SK-N-SH treated with all-trans-retinoic acid at 6 μM for 48 hours (cell line): ENCODE measurements around the gene ZSCAN10.
"Not testable (repeated sequence)": the region's sequence is repeated elsewhere in the genome, so short reads cannot be mapped to it uniquely, and the experiment has no call there.

Experiments
- ATAC-seq: fragments of 200-7000 bp; cut with Tn5 transposase; 3 replicates; pipeline ENCODE4 v1.9.1; 2020; ENCODE audit warnings: mild to moderate bottlenecking, moderate library complexity
- ARNTL ChIP-seq: fragments of 450-650 bp; formaldehyde crosslinking; IDR thresholded peaks from 2 replicates; pipeline ENCODE4 v1.5.0; 2020; ENCODE audit warnings: low read depth, mild to moderate bottlenecking, moderate library complexity, borderline replicate concordance
- CSDC2 ChIP-seq: fragments of 250-450 bp; sonication (Bioruptor Pico); IDR thresholded peaks from 2 replicates; pipeline ENCODE4 v1.5.0; 2020; ENCODE audit warnings: mild to moderate bottlenecking, moderate library complexity
- ESRRG ChIP-seq: fragments of 250-450 bp; sonication (Bioruptor Pico); IDR thresholded peaks from 2 replicates; pipeline ENCODE4 v1.6.1; 2021; ENCODE audit warnings: mild to moderate bottlenecking
- GLIS3 ChIP-seq: fragments of 250-450 bp; sonication (Bioruptor Pico); IDR thresholded peaks from 2 replicates; pipeline ENCODE4 v1.5.0; 2020; ENCODE audit warnings: mild to moderate bottlenecking, moderate library complexity
- ISL1 ChIP-seq: fragments of 250-450 bp; sonication (Bioruptor Pico); IDR thresholded peaks from 2 replicates; pipeline ENCODE4 v2.1.2; 2022; ENCODE audit warnings: mild to moderate bottlenecking, moderate library complexity
- OSR1 ChIP-seq: fragments of 250-450 bp; sonication (Bioruptor Pico); IDR thresholded peaks from 2 replicates; pipeline ENCODE4 v1.8.0; 2022; ENCODE audit warnings: moderate library complexity, mild to moderate bottlenecking, inconsistent platforms
- RARB ChIP-seq: fragments of 250-450 bp; sonication (Bioruptor Pico); IDR thresholded peaks from 2 replicates; pipeline ENCODE4 v1.8.0; 2021; ENCODE audit warnings: mild to moderate bottlenecking, moderate library complexity
- SNAI2 ChIP-seq: fragments of 250-450 bp; sonication (Bioruptor Pico); IDR thresholded peaks from 2 replicates; pipeline ENCODE4 v1.5.0; 2020; ENCODE audit warnings: mild to moderate bottlenecking, moderate library complexity
- TCF4 ChIP-seq: fragments of 250-450 bp; sonication (Bioruptor Pico); IDR thresholded peaks from 2 replicates; pipeline ENCODE4 v1.8.0; 2021; ENCODE audit warnings: mild to moderate bottlenecking, moderate library complexity, borderline replicate concordance
- TOX ChIP-seq: fragments of 250-450 bp; sonication (Bioruptor Pico); IDR thresholded peaks from 2 replicates; pipeline ENCODE4 v1.8.0; 2021; ENCODE audit warnings: mild to moderate bottlenecking, moderate library complexity, borderline replicate concordance
- ZC3H10 ChIP-seq: fragments of 250-450 bp; sonication (Bioruptor Pico); IDR thresholded peaks from 2 replicates; pipeline ENCODE4 v1.5.1; 2021; ENCODE audit warnings: mild to moderate bottlenecking, moderate library complexity
- ZFP3 ChIP-seq: fragments of 250-450 bp; sonication (Bioruptor Pico); IDR thresholded peaks from 2 replicates; pipeline ENCODE4 v1.5.0; 2020; ENCODE audit warnings: mild to moderate bottlenecking, moderate library complexity
- ZNF565 ChIP-seq: fragments of 450-650 bp; formaldehyde crosslinking; conservative IDR thresholded peaks from 2 replicates; pipeline ENCODE4 v1.5.0; 2020; ENCODE audit warnings: low read depth, mild to moderate bottlenecking, moderate library complexity
- ZNF70 ChIP-seq: fragments of 450-650 bp; formaldehyde crosslinking; IDR thresholded peaks from 2 replicates; pipeline ENCODE4 v1.5.0; 2020; ENCODE audit warnings: mild to moderate bottlenecking, moderate library complexity
- ZNF8 ChIP-seq: fragments of 450-650 bp; formaldehyde crosslinking; IDR thresholded peaks from 2 replicates; pipeline ENCODE4 v1.5.0; 2020; ENCODE audit warnings: mild to moderate bottlenecking, moderate library complexity
- TF ChIP-seq, protein P1 (sequence below): fragments of 250-450 bp; sonication (Bioruptor Pico); IDR thresholded peaks from 2 replicates; pipeline ENCODE4 v1.5.0; 2020; ENCODE audit warnings: mild to moderate bottlenecking, moderate library complexity
- TF ChIP-seq, protein P2 (sequence below): fragments of 250-450 bp; sonication (Bioruptor Pico); IDR thresholded peaks from 2 replicates; pipeline ENCODE4 v1.5.1; 2021; ENCODE audit warnings: mild to moderate bottlenecking, moderate library complexity
- TF ChIP-seq, protein P3 (sequence below): fragments of 250-450 bp; sonication (Bioruptor Pico); IDR thresholded peaks from 2 replicates; pipeline ENCODE4 v1.8.0; 2021; ENCODE audit warnings: low read depth, mild to moderate bottlenecking, moderate library complexity, borderline replicate concordance

Gene ZSCAN10

DNA sequence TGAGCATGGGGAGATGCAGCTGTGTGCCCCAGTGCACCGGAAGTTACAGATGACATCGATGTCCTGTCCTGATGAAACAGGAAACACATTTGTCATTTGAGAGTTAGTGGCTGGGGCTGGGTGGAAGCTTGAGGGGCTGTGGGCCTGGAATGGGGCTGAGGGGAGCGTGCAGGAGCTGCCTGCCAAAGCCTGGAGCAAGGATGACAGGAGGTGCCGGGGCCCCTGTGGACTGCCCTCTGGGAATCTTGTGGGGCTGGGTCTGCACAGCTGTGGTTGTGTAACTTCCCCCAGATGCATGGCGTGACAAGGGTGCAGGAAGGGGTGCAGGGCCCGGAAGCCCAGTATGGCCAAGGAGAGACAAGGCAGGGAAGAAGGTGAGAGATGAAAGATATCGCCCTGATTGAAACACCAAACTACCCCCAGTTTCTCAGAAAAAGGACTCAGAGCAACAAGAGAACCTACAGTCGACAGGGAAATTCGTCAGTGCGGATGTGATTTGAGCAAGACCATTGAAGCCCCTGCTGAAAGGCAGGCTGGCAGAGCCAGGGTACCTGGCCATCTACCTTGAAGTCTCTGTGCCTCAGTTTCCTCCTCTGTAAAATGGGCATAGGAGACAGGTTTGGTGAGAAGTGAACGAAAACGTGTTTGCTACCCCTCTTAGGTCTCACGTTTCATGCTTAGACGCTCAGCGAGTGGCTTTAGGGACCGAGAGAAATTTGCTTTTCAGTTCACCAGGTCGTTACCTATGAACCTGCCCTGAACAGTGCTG lies 43.9 kb downstream of the ZSCAN10 start:
- ATAC-seq, result no peak
- TF ChIP-seq ZFP3 (CRISPR knock-in tag) (no peak), TOX (CRISPR knock-in tag) (no peak), ZNF70 (CRISPR knock-in tag) (no peak), RARB (no peak), GLIS3 (CRISPR knock-in tag) (no peak), ZC3H10 (no peak), ZNF565 (CRISPR knock-in tag) (no peak)
- TF ChIP-seq, protein P1, sequence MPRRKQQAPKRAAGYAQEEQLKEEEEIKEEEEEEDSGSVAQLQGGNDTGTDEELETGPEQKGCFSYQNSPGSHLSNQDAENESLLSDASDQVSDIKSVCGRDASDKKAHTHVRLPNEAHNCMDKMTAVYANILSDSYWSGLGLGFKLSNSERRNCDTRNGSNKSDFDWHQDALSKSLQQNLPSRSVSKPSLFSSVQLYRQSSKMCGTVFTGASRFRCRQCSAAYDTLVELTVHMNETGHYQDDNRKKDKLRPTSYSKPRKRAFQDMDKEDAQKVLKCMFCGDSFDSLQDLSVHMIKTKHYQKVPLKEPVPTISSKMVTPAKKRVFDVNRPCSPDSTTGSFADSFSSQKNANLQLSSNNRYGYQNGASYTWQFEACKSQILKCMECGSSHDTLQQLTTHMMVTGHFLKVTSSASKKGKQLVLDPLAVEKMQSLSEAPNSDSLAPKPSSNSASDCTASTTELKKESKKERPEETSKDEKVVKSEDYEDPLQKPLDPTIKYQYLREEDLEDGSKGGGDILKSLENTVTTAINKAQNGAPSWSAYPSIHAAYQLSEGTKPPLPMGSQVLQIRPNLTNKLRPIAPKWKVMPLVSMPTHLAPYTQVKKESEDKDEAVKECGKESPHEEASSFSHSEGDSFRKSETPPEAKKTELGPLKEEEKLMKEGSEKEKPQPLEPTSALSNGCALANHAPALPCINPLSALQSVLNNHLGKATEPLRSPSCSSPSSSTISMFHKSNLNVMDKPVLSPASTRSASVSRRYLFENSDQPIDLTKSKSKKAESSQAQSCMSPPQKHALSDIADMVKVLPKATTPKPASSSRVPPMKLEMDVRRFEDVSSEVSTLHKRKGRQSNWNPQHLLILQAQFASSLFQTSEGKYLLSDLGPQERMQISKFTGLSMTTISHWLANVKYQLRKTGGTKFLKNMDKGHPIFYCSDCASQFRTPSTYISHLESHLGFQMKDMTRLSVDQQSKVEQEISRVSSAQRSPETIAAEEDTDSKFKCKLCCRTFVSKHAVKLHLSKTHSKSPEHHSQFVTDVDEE (CRISPR knock-in tag), result no peak

DNA sequence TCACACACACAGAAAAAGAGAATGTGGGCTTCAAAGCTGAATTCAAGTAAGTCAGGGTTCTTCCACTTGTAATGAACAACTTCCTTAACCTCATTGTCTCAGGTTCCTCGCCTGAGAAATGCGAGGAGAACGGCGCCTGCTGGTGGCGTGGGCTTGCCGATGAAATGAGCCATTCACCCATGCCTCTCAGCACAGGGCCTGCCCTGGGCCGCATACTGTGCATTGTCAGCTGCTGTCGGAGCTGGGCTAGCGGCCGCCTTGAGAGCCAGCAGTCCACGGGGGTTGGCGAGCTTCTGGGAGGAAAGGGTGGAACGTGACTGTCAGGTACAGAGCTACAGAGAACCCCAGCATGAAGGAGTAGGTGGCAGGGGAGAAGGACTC lies 45.8 kb downstream of the ZSCAN10 start:
- not testable (repeated sequence) for ATAC-seq

DNA sequence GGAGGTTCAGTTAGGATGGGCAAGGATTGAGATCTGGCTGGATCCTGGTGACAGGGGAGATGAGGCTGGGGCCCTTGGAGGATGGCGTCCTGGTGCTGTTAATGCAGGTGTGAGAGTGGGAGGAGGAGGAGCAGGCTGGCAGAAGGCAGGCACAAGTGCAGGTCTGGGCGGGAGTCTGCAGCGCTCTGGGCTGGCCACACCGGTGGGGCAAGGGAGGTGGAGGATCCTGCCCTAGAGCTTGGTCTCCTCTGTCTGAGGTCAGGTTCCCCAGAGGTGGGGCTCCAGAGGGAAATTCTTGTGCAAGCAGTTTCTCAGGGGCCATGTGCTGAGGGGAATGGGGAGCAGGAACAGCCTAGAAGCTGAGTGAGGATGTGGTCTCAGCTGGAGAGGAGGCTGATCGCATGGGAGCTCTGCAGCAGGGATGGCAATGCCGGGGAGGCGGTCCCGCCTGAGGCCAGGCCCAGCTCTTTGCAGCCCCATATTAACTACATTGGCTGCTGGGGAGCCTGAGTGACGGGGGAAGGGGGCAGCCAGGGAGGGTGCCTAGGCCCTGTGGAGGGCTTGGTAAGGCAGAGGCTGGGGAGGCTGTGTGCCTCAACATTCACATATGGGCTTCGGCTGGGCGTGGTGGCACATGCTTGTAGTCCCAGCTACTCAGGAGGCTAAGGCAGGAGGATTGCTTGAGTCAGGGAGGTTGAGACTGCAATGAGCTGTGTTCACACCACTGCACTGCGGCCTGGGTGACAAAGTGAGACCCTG lies 46.3 kb downstream of the ZSCAN10 start:
- not testable (repeated sequence) for ATAC-seq

DNA sequence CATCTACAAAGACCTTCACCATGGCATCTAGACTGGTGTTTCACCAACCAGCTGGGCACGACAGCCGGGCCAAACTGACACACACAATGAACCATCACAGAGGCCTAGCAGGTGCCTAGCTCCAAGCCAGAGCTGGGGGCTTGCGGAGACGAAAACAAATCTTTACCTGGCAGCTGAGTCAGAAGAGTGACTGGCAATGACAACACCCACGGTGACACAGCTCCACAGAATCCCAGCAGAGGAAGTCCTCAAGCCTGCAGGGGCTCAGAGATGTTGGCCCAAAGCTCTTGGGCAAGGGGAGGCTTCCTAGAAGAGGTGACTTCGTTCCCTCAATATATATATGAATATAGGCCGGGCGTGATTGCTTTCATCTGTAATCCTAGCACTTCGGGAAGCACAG lies 47.6 kb downstream of the ZSCAN10 start:
- ATAC-seq, result no peak
- no peak for TF ChIP-seq OSR1 (CRISPR knock-in tag)
- TF ChIP-seq ZNF8 (CRISPR knock-in tag), result no peak
- no peak for TF ChIP-seq TOX (CRISPR knock-in tag)
- TF ChIP-seq ARNTL (CRISPR knock-in tag), result no peak
- no peak for TF ChIP-seq ISL1 (CRISPR knock-in tag)
- no peak for TF ChIP-seq GLIS3 (CRISPR knock-in tag)
- TF ChIP-seq CSDC2 (CRISPR knock-in tag), result no peak
- TF ChIP-seq ZNF565 (CRISPR knock-in tag), result no peak
- TF ChIP-seq ZNF70 (CRISPR knock-in tag), result no peak
- no peak for TF ChIP-seq ESRRG (CRISPR knock-in tag)
- TF ChIP-seq SNAI2 (CRISPR knock-in tag), result no peak
- TF ChIP-seq, protein P1 (CRISPR knock-in tag), result no peak
- TF ChIP-seq, protein P2, sequence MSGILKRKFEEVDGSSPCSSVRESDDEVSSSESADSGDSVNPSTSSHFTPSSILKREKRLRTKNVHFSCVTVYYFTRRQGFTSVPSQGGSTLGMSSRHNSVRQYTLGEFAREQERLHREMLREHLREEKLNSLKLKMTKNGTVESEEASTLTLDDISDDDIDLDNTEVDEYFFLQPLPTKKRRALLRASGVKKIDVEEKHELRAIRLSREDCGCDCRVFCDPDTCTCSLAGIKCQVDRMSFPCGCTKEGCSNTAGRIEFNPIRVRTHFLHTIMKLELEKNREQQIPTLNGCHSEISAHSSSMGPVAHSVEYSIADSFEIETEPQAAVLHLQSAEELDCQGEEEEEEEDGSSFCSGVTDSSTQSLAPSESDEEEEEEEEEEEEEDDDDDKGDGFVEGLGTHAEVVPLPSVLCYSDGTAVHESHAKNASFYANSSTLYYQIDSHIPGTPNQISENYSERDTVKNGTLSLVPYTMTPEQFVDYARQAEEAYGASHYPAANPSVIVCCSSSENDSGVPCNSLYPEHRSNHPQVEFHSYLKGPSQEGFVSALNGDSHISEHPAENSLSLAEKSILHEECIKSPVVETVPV (CRISPR knock-in tag), result no peak
- no peak for TF ChIP-seq TCF4
- TF ChIP-seq, protein P3, sequence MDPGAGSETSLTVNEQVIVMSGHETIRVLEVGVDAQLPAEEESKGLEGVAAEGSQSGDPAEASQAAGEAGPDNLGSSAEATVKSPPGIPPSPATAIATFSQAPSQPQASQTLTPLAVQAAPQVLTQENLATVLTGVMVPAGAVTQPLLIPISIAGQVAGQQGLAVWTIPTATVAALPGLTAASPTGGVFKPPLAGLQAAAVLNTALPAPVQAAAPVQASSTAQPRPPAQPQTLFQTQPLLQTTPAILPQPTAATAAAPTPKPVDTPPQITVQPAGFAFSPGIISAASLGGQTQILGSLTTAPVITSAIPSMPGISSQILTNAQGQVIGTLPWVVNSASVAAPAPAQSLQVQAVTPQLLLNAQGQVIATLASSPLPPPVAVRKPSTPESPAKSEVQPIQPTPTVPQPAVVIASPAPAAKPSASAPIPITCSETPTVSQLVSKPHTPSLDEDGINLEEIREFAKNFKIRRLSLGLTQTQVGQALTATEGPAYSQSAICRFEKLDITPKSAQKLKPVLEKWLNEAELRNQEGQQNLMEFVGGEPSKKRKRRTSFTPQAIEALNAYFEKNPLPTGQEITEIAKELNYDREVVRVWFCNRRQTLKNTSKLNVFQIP, result no peak
- no peak for TF ChIP-seq ZFP3 (CRISPR knock-in tag)
- TF ChIP-seq RARB, result no peak
- no peak for TF ChIP-seq ZC3H10
- TF ChIP-seq, all 23 proteins: peak for 0
